Left ventricle myocardium inferior (tissue), 1 donor: Measurements from ENCODE around the gene TESMIN. TPM values are rescaled to one million over a fixed set of nuclear protein-coding genes. Genes with fewer than 3 reads are reported as not detected.

Experiments used
- DNase-seq: peaks from one replicate; pipeline ENCODE4 v3.0.0-alpha.2; 2020
- H3K27ac ChIP-seq: fragments of 200-600 bp; replicated peaks from 2 replicates; pipeline ENCODE4 v1.8.0; 2021
- H3K27me3 ChIP-seq: fragments of 200-600 bp; 2 replicates; pipeline ENCODE4 v1.8.0; 2021; ENCODE audit warnings: low read depth
- H3K36me3 ChIP-seq: fragments of 200-600 bp; 2 replicates; pipeline ENCODE4 v1.8.0; 2021
- H3K4me1 ChIP-seq: fragments of 200-600 bp; 2 replicates; pipeline ENCODE4 v1.8.0; 2021
- H3K4me3 ChIP-seq: fragments of 200-600 bp; 2 replicates; pipeline ENCODE4 v1.8.0; 2021; ENCODE audit warnings: mild to moderate bottlenecking, moderate library complexity
- H3K9me3 ChIP-seq: fragments of 200-600 bp; replicated peaks from 2 replicates; pipeline ENCODE4 v1.8.0; 2021
- CTCF ChIP-seq: fragments of 200-600 bp; IDR thresholded peaks from 2 replicates; pipeline ENCODE4 v1.8.0; 2021; ENCODE audit warnings: antibody characterized with exemption, mild to moderate bottlenecking, borderline replicate concordance
- intact Hi-C: fragments of 100-400 bp; cut with micrococcal nuclease; formaldehyde crosslinking; loops from one replicate; pipeline ENCODE4 v1.11.0; 2022
- total RNA-seq: library from RNA; stranded (reverse); fragmentation: NEBNext Ultra II Directional; extraction: Animal tissue kit (Norgen Biotek cat#: 25700); gene quantifications from one replicate; pipeline ENCODE4 v1.2.1, GENCODE V29; 2021
- donor health status: DM: no; HTN: yes; CAD: no; lungs with severe emphysema.

TESMIN gene
- total RNA-seq, 1 donor from 2014 or later: 0.52 TPM

- Histone ChIP-seq H3K4me1 (no peaks in the 10 kb centered on the region), H3K27me3 (no peaks in the 10 kb centered on the region), H3K36me3 (no peaks in the 10 kb centered on the region), H3K9me3 (no peaks in the 10 kb centered on the region), H3K27ac (no peak overlapping the region), H3K4me3 (no peak overlapping the region)
- no peak for DNase-seq
- intact Hi-C loops: no loop called here
- TF ChIP-seq CTCF: no peak
Measured at GRCh38 chr11:68743539-68743938, 7.8 kb downstream of the TESMIN start.

- no peak for DNase-seq
- Histone ChIP-seq H3K36me3 (no peaks in the 10 kb centered on the region), H3K27ac (no peak overlapping the region), H3K27me3 (no peaks in the 10 kb centered on the region), H3K4me3 (no peak overlapping the region), H3K4me1 (no peaks in the 10 kb centered on the region), H3K9me3 (no peaks in the 10 kb centered on the region)
- intact Hi-C loops: no loop called here
- no peak for TF ChIP-seq CTCF
Measured at GRCh38 chr11:68741463-68741862, 9.9 kb downstream of the TESMIN start.

- Histone ChIP-seq H3K4me3 (no peak overlapping the region), H3K9me3 (no peaks in the 10 kb centered on the region), H3K27me3 (no peaks in the 10 kb centered on the region), H3K36me3 (no peaks in the 10 kb centered on the region), H3K27ac (no peak overlapping the region), H3K4me1 (no peaks in the 10 kb centered on the region)
- TF ChIP-seq CTCF: no peak
- intact Hi-C loops: no loop called here
- no peak for DNase-seq
Measured at GRCh38 chr11:68735646-68736045, 15.7 kb downstream of the TESMIN start.

- no peak overlapping the region for H3K4me3 ChIP-seq
- H3K4me1 ChIP-seq: no peaks in the 10 kb centered on the region
- no peaks in the 10 kb centered on the region for H3K9me3 ChIP-seq
- no peaks in the 10 kb centered on the region for H3K36me3 ChIP-seq
- DNase-seq: no peak
- intact Hi-C loops: no loop called here
- no peak for TF ChIP-seq CTCF
- H3K27me3 ChIP-seq: no peaks in the 10 kb centered on the region
- H3K27ac ChIP-seq: no peak overlapping the region
Measured at GRCh38 chr11:68735125-68735524, 16.2 kb downstream of the TESMIN start.

- Histone ChIP-seq H3K27me3 (no peaks in the 10 kb centered on the region), H3K36me3 (no peaks in the 10 kb centered on the region), H3K4me1 (no peaks in the 10 kb centered on the region), H3K9me3 (no peaks in the 10 kb centered on the region), H3K4me3 (no peak overlapping the region), H3K27ac (no peak overlapping the region)
- intact Hi-C loops: no loop called here
- DNase-seq: no peak
- no peak for TF ChIP-seq CTCF
Measured at GRCh38 chr11:68734111-68734510, 17.2 kb downstream of the TESMIN start.

GRCh38 chr11:68727783-68728182 is 23.5 kb downstream of the TESMIN start:
- peak; percentile 28 for TF ChIP-seq CTCF
- intact Hi-C loops: no loop called here
- no peak for DNase-seq
- Histone ChIP-seq H3K4me3 (no peak overlapping the region), H3K4me1 (no peaks in the 10 kb centered on the region), H3K36me3 (no peaks in the 10 kb centered on the region), H3K9me3 (no peaks in the 10 kb centered on the region), H3K27ac (no peak overlapping the region), H3K27me3 (no peaks in the 10 kb centered on the region)
